GM18870 (cell line): ENCODE data around the gene ASGR2.
"Not testable (repeated sequence)": the region's sequence is repeated elsewhere in the genome, so short reads cannot be mapped to it uniquely, and the experiment has no call there.

Experiments used
- ATAC-seq: cut with Tn5 transposase; IDR thresholded peaks from one replicate; pipeline ENCODE4 v1.9.1; 2021; ENCODE audit warnings: moderate library complexity; ENCODE audit not compliant: unreplicated experiment

The ASGR2 gene

DNA sequence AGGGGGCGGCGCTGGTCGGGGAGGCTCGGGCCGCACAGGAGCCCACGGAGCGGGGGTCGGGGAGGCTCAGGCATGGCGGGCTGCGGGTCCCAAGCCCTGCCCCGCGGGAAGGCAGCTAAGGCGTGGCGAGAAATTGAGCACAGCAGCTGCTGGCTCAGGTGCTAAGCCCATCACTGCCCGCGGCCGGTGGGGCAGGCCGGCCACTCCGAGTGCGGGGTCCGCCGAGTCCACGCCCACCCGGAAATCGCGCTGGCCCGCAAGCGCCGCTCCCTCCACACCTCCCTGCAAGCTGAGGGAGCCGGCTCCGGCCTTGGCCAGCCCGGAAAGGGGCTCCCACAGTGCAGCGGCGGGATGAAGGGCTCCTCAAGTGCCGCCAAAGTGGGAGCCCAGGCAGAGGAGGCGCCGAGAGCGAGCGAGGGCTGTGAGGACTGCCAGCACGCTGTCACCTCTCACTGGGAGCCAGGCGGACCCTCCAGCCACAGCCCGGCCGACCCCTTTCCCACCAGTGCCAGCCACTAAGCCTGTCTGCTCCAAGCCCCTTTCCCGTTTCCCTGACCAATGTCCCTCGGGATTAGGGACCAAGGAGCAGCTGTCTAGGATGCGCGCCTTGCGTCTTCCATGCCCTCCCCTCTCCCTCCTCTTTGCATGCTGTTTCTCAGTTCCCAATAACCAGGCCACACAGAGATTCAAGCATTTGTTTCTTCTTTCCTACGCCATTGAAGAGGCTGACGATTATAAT, 13.8 kb downstream of the ASGR2 start:
- not testable (repeated sequence) for ATAC-seq

DNA sequence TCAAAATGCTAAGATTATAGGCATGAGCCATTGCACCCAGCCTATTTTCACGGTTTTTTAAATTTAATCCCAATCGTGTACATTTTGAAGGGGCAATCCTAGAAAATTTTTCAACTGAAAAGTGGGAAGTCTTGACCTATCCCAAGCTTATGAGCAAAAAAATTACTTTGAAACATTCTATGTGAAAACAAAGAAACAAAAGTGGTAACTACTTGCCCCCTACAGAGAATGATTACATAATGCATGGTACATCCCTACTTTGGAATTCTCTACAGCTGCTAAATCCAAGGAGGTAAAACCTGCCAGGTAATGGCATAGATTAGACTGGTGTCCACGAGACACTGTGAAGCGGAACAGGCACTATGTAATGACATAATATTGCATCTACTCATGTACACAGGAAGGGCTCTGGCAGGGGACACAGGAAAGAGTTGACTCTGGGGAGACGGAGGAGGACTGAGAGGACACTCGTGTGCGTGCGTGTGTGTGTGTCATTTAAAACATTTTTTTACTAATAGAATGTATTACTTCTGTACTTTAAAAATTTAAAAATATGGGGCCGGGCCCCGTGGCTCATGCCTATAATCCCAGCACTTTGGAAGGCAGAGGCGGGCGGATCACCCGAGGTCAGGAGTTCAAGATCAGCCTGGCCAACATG, 15.7 kb downstream of the ASGR2 start:
- ATAC-seq = no peak

GRCh38 chr17:7097940-7098339, 16.7 kb downstream of the ASGR2 start:
- no peak for ATAC-seq

- no peak for ATAC-seq
Measured at GRCh38 chr17:7095625-7096024, 19.0 kb downstream of the ASGR2 start.

DNA sequence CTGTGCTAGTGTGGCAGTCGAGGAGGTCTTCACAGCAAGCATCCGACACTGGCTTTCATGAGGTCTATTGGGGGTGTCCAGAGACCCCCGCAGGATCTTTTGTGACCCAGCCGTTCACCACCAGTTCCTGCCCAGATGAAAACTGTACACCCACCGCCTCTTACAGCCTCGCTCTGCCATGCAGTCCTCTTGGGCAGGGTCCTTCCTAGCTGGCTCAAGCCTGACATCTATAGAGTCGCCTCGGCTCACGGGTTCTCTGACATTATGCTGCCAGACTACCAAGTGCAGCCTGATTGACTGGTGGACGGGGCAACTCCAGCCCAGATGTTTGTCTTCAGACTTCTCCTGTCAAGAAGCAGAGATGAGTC, 20.0 kb downstream of the ASGR2 start:
- ATAC-seq = no peak

DNA sequence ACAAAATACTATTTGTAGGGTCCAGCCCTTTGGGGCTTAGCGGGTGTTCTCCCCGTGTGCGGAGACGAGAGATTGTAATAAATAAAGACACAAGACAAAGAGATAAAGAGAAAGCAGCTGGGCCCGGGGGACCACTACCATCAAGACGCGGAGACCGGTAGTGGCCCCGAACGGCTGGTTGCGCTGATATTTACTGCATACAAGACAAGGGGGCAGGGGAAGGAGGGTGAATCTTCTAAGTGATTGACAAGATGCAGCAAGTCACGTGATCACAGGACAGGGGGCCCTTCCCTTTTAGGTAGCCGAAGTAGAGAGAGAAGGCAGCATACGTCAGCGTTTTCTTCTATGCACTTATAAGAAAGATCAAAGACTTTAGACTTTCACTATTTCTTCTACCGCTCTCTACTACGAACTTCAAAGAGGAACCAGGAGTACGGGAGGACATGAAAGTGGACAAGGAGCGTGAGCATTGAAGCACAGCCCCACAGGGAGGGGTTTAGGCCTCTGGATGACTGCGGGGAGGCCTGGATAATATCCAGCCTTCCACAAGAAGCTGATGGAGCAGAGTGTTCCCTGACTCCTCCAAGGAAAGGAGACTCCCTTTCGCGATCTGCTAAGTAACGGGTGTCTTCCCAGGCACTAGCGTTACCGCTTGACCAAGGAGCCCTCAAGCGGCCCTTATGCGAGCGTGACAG, 23.2 kb downstream of the ASGR2 start:
- not testable (repeated sequence) for ATAC-seq

DNA sequence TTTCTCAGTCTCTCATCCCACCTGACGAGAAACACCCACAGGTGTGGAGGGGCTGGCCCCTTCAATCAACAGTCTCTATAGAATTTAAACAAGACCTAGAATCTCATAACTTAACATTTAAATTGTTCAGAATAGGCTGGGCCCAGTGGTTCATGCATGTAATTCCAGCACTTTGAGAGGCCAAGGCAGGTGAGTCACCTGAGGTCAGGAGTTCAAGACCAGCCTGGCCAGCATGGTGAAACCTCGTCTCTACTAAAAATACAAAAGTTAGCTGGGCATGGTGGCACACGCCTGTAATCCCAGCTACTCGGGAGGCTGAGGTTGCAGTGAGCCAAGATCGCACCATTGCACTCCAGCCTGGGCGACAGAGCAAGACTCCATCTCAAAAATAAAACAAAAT, 25.1 kb downstream of the ASGR2 start:
- not testable (repeated sequence) for ATAC-seq

DNA sequence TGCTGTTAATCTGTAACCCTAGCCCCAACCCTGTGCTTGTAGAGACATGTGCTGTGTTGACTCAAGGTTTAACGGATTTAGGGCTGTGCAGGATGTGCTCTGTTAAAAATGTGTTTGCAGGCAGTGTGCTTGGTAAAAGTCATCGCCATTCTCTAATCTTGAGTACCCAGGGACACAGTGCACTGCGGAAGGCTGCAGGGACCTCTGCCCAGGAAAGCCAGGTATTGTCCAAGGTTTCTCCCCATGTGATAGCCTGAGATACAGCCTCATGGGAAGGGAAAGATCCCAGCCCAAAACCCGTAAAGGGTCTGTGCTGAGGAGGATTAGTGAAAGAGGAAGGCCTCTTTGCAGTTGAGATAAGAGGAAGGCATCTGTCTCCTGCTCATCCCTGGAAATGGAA, 26.2 kb downstream of the ASGR2 start:
- ATAC-seq = not testable (repeated sequence)

DNA sequence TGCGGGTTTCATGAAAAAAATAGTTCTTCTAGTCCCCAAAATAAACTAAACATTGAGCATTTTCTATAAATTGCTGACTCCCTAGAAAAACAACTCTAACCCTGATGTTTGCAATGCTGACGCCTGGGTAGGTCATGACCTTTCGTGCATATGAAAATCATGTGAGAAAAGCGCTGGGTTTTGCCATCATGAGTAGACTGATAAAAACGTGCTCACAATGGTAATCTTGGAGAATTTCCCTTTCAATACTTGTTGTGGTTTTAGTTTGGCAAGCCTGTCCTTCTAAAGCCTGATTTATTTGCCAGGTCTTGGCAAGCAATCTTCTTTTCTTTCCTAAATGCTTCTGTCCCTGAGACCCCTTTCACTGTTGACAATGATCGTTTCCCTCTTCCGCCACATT, 30.5 kb downstream of the ASGR2 start:
- no peak for ATAC-seq

GRCh38 chr17:7083592-7083991, 31.0 kb downstream of the ASGR2 start:
- no peak for ATAC-seq

DNA sequence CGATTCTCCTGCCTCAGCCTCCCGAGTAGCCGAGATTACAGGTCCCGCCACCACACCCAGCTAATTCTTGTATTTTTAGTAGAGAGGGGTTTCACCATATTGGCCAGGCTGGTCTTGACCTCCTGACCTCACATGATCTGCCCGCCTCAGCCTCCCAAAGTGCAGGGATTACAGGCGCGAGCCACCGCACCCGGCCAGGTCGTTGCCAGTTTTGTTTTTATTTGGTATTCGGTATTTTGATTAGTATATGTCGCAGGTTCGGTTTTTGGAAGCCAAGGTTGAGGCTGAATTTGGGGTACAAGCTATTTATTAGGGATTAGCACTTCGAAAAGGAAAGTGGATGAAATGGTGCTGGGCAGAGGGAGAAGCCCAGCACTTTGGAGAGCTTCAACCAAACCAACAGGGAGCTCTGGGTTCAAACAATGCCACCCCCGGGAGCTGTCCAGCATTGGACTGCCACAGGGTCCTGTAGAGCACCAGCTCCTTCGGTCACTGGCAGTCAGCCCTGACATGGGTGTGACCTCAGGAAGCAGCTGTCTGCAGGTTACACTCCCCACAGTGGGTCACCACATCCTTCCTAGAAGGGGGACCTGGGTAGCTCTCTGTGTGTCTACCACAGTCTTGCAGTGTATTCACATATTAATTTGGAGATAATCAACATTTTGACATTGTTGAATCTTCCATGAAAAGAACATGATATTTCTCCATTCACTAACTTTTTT, 33.1 kb downstream of the ASGR2 start:
- ATAC-seq = no peak

DNA sequence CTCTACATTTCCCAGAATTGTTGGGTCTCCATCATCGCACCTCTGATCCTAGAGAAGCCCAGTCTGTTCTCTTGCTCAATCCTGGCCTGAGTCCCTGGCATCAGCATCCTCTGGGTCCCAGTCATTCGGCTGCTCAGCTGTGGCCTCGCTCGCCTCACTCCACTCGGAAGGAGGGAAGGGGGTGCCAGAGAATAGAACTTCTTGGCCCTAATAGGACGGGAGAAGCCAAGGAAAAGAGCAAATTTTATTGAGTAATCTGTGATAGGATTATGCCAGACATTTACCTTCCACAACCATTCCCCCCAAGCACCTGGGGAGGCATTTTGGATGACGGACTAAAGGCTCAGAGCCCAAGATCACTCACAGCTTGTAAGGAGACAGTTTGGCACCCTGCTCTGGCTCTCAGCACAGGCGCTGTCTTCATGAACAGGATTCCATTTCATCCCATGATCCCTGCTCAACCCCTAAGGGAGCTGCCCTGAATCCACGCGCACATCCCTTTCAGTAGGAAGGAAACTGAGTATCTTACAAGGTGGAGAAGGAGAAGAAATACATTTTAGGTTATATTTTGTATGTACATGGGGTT, 34.1 kb downstream of the ASGR2 start:
- no peak for ATAC-seq

DNA sequence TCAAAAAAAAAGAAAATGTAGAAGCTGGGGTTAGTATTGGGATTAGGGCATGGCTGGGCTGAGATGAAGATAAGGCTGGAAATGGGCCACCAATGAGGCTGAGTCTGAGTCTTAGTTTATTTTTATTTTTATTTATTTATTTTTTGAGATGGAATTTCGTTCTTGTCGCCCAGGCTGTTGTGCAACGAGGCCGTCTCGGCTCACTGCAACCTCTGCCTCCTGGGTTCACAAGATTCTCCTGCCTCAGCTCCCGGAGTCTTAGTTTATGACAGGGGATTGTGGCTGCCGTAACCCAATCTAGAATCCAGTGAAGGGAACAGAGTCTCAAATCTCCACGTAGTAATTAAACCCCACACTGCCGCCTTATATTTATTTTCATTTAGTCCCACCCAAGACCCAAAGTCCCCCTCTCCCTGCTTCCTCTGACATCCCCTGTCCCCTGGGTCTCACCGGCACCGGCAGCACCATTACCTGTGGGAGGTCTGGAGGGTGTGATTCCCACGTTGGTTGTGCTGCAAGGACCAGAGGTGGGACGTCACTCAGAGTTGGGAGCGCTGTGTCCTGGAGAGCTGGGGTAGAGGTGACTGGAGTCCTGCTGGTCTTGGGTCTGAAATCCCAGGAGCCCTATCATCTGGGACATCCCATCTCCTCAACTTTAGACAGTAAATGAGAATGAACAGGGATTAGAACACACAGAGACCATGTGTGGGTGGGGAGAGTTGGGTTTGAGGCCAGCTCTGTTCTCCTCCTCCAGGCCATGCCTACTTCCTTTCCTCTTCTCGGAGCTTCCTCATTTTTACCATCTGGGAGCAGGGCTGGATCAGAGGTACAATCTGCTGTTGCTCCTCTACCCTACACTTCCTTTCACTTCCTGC, 34.8 kb downstream of the ASGR2 start, which contains the start of gene CLEC10A:
Gene CLEC10A (minus strand): TSS at position 671 of the 875 bp plus-strand sequence. CDS start 1,439 bp downstream, outside the sequence.
- ATAC-seq = no peak

DNA sequence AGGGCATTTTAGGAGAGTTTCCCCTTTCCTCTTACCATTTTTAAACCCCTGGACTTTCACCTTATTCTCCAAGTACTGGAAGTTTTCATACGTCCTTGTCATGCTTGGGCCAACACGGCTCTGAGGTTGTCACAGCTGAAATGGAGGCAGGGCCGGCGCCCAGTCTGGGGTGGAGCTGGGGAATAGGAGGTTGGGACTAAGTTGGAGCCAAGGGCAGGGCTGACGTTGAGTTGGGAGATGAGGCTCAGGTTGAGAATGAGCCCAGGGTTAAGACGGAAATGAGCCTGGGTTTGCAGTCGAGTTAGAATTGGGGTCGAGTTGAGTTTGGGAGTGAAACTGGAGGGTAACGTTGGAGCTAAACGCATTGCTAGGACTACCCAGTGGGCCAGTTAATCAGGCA, 35.9 kb downstream of the ASGR2 start:
- ATAC-seq = no peak

DNA sequence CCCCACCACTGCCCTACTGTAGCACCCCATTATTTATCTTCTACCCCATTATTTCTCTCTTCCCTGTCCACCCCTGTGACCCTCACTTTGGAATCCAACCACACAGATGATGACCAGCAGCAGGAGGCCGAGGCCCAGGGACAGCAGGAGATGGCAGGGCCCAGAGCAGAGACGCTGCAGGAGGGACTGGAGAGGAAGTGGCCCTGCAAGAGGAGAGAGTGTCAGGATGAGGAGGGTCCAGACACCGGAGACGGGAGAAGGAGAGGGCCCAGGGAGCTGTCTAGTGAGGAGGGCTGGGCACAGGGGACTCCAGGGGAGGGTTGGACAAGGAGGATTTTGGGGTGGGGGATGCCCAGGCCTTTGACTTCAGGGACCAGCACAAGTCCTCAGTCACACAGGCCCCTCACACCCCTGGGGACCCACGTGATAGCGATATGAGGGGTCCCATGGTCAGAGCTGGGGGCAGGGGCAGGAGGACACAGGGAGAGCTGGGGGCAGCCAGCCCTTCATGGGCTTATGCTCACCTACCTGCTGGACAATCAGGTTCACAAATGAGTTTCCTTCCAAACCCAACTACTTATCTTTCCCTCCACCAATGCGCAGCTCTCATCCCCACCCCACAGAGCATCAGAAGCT, 36.6 kb downstream of the ASGR2 start:
- no peak for ATAC-seq

- ATAC-seq = no peak
Measured at GRCh38 chr17:7074931-7075330, 39.7 kb downstream of the ASGR2 start.

GRCh38 chr17:7072406-7072805, 42.2 kb downstream of the ASGR2 start:
- no peak for ATAC-seq

- ATAC-seq = no peak
Measured at GRCh38 chr17:7070712-7071111, 43.9 kb downstream of the ASGR2 start.

- no peak for ATAC-seq
Measured at GRCh38 chr17:7068268-7068667, 46.4 kb downstream of the ASGR2 start.

DNA sequence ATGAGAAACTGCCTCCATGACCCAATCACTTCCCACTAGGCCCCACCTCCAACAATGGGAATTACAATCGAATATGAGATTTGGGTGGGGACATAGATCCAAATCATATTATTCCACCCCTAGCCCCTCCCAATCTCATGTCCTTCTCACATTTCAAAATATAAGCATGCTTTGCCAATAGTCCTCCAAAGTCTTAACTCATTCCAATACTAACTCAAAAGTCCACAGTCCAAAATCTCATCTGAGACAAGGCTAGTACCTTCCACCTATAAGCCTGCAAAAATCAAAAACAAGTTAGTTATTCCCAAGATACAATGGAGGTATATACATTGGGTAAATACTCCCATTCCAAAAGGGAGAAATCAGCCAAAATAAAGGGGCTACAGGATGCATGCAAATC, 47.4 kb downstream of the ASGR2 start:
- ATAC-seq = no peak
